Ectodermal cell (in vitro differentiated cells): Measurements from ENCODE around the gene KCNH5.
A peak's percentile ranks its signal among the peaks of the same experiment; 100 is the strongest.

Experiments used
- H3K27ac ChIP-seq: 2 replicates; pipeline ENCODE4 v1.7.0; 2013; ENCODE audit warnings: mild to moderate bottlenecking, low read depth, low read length; ENCODE audit not compliant: insufficient read depth, poor library complexity, severe bottlenecking
- H3K27me3 ChIP-seq: 2 replicates; pipeline ENCODE4 v1.7.0; 2013; ENCODE audit warnings: mild to moderate bottlenecking, low read length; ENCODE audit not compliant: insufficient read depth, control insufficient read depth, poor library complexity, severe bottlenecking
- H3K36me3 ChIP-seq: one replicate; pipeline ENCODE4 v1.7.0; 2013; ENCODE audit warnings: low read length; ENCODE audit not compliant: control insufficient read depth, insufficient read depth
- H3K4me1 ChIP-seq: one replicate; pipeline ENCODE4 v1.7.0; 2013; ENCODE audit warnings: low read length; ENCODE audit not compliant: control insufficient read depth, insufficient read depth
- H3K4me3 ChIP-seq: 2 replicates; pipeline ENCODE4 v1.7.0; 2013; ENCODE audit warnings: low read depth, low read length, control low read depth; ENCODE audit not compliant: insufficient read depth
- H3K9me3 ChIP-seq: 2 replicates; pipeline ENCODE4 v1.7.0; 2013; ENCODE audit warnings: mild to moderate bottlenecking, low read length, moderate library complexity; ENCODE audit not compliant: control insufficient read depth
- WGBS, 2 experiments: methylation state at CpG; one replicate each; pipeline ENCODE4 v1.1.7; 2013; ENCODE audit warnings: missing lambda C conversion rate in 2 of 2; 5-methylcytosine and 5-hydroxymethylcytosine counted together

The KCNH5 gene

DNA sequence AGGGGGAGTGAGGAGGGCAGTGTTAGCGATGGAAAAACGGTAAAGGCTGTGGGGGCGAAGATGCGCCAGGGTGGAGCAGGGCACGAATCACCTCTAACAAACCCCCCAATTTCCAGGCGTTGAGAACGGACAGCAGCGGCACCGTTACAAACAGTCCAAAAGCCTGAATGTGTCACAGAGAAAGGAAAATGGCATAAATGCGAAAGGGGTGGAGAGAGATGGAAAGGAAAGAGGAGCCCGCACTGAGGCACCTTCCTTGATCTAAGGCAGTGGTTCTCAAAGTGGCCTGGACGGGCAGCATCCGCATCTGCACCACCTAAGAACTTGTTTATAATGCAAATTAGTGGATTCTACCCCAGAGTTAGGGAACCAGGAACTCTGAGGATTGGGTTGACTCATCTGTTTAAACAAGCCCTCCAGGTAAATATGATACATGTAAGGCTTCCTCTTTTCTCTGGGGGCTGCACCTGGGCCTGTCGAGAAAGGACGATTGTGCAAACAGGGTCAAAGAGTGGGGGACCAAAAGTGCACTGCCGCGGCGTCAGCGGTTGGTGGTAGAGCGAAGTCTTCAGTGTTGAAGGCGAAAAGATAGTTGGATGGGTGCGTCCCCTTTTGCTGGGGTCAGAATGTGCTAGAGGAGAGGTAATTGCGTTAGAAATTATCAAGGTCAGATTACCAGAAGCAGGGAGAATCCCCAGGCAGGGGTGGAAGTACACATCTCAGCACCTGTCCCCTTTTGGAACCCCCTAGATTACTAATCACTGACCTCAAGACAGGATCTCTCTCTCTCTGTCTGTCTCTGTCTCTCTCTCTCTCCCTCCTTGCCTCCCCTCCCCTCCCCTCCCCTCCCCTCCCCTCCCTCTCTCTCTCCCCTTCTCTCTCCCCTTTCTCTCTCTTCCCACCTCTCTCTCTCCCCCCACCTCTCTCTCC is 1.3 kb upstream of the KCNH5 start:
- H3K36me3 ChIP-seq, result no peaks in the 10 kb centered on the region
- 8 to 12% methylated on average over 23 of the region's 23 CpGs for WGBS, 2 experiments
- peaks cover 44% of the 10 kb centered on the region for H3K27me3 ChIP-seq
- H3K27ac ChIP-seq, result no peak overlapping the region
- peaks cover 4% of the 10 kb centered on the region for H3K4me1 ChIP-seq
- peak overlapping the region; percentile 51 for H3K4me3 ChIP-seq
- H3K9me3 ChIP-seq, result no peaks in the 10 kb centered on the region

DNA sequence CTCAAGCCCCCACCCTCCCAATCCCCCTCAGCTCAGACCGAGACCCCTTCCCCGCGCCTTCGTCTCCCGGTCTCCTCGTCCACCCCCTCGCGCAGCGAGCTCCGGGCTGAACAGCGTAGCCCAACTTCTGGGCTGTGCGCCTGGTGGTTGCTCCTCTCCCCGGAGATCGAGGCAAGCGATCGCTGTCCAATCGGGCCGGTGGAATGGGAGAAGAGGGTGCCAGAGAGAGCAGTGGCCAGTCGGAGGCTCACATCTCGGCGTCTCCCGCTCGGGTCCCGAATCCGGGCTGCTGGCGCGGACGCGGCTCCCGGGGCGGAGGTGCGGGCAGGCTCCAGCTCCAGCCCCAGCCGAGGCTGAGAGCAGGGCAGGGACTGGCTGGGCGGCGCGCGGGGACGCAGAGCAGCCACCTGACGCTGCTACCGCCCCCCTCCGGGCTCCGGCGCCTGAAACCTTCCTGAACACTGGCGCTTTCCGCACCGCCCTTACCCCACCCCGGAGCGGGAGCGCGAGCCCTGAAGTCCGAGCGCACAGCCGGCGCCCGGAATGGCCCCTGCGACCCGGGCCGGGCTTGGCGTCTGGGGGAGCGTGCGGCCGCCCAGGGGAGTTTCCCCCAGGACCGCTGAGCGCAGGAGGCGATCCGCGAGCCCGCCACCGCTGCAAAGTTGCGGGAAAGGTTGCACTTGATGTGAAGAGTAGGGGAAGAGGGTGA is 508 bp upstream of the KCNH5 start:
- H3K9me3 ChIP-seq, result no peaks in the 10 kb centered on the region
- peak overlapping the region; percentile 27 for H3K27ac ChIP-seq
- peaks cover 4% of the 10 kb centered on the region for H3K4me1 ChIP-seq
- H3K27me3 ChIP-seq, result peaks cover 44% of the 10 kb centered on the region
- 0% methylated on average over 70 of the region's 70 CpGs for WGBS, 2 experiments
- H3K36me3 ChIP-seq, result no peaks in the 10 kb centered on the region
- H3K4me3 ChIP-seq, result peak overlapping the region; percentile 51

DNA sequence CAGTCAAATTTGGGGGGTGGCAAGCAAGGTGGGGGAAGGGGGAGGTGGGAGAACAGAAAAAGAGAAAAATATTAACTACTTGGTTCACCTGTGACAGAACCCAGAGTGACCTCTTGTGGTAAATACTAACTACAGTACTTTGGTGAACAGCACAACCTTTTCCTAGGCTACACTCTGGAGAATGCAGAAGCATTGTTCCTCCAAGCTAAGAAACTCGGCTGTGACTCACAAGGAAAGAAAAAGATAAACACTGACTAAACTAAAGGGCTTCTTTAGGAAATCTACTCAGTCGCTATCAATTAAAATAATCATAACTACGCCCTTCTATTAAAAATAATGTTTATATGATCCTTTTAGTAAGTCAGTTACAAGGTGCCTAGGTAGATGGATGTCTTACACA is 5.4 kb downstream of the KCNH5 start:
- Histone ChIP-seq H3K27me3 (peaks cover 12% of the 10 kb centered on the region), H3K9me3 (no peaks in the 10 kb centered on the region), H3K36me3 (no peaks in the 10 kb centered on the region), H3K4me3 (no peak overlapping the region), H3K27ac (no peak overlapping the region), H3K4me1 (no peaks in the 10 kb centered on the region)
- whole genome bisulfite sequencing, 2 experiments, result 6 to 30% methylated on average over 1 to 3 of the region's 3 CpGs

GRCh38 chr14:63032641-63033040 is 12.6 kb downstream of the KCNH5 start:
- Histone ChIP-seq H3K27me3 (no peaks in the 10 kb centered on the region), H3K36me3 (no peaks in the 10 kb centered on the region), H3K4me1 (no peaks in the 10 kb centered on the region), H3K27ac (no peak overlapping the region), H3K9me3 (no peaks in the 10 kb centered on the region), H3K4me3 (no peak overlapping the region)
- 94 to 95% methylated on average over 4 of the region's 4 CpGs for WGBS, 2 experiments

GRCh38 chr14:63032076-63032475 is 13.2 kb downstream of the KCNH5 start:
- Histone ChIP-seq H3K27ac (no peak overlapping the region), H3K27me3 (no peaks in the 10 kb centered on the region), H3K9me3 (no peaks in the 10 kb centered on the region), H3K4me3 (no peak overlapping the region), H3K4me1 (no peaks in the 10 kb centered on the region), H3K36me3 (no peaks in the 10 kb centered on the region)
- WGBS, 2 experiments, result 78 to 81% methylated on average over 8 of the region's 8 CpGs

DNA sequence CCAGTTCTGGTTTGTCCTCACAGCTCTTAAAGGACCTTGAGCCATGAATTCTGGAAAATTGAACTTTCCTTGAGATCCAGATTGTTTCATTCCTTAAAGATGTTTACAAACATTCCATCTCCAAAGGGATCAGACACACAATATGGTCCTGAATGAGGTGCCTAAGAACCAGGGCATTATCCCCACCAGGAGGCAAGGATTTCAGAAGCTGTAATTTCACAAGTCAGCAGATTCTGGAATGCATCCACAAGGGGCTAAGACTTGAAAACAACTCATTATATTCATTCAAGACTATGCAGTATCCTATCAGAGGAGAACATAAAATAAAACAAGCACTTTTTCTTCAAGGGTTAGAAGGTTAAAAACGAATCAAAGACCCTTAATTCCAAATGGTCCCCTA is 15.1 kb downstream of the KCNH5 start:
- Histone ChIP-seq H3K27ac (no peak overlapping the region), H3K36me3 (no peaks in the 10 kb centered on the region), H3K4me1 (no peaks in the 10 kb centered on the region), H3K4me3 (no peak overlapping the region), H3K9me3 (no peaks in the 10 kb centered on the region), H3K27me3 (no peaks in the 10 kb centered on the region)
- WGBS, 2 experiments, result 44 to 75% methylated on average over 1 of the region's 1 CpG

DNA sequence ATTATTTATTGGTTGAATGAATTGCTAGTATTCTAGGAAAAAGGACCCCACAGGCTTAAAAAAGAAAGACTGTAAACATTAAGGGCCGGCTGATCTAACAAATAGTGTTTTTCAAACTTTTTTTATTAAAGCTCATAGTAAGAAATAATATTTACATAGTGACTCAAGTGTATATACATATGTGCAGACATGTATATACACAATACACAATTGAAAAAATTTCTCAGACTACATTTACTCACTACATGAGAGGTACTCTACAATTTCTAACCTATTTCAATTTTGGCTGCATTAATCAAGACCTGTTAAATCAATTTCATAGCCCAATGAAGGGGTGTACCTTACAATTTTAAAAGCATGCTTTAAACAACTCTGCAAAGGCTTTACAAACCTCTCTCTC is 17.5 kb downstream of the KCNH5 start:
- Histone ChIP-seq H3K4me1 (no peaks in the 10 kb centered on the region), H3K27ac (no peak overlapping the region), H3K36me3 (no peaks in the 10 kb centered on the region), H3K27me3 (no peaks in the 10 kb centered on the region), H3K9me3 (no peaks in the 10 kb centered on the region), H3K4me3 (no peak overlapping the region)
- 80% methylated on average over 1 of the region's 1 CpG; no CpG with 5 or more reads in 1 of the 2 experiments for WGBS, 2 experiments

DNA sequence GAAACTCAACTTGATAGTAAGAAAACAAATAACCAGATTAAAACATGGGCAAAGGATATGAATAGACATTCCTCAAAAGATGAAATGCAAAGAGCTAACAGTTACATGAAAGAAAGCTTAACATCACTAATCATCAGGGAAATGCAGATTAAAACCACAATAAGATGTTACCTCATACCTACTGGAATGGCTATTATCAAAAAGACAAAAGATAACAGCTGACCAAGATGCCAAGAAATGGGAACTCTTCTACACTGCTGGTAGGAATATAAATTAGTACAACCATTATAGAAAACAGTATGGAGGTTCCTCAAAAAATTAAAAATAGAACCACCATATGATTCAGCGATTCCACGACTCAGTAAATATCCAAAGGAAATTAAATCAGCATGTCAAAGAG is 18.8 kb downstream of the KCNH5 start:
- 98% methylated on average over 2 of the region's 2 CpGs for WGBS, 2 experiments
- H3K27me3 ChIP-seq, result no peaks in the 10 kb centered on the region
- H3K4me3 ChIP-seq, result no peak overlapping the region
- H3K9me3 ChIP-seq, result no peaks in the 10 kb centered on the region
- H3K27ac ChIP-seq, result no peak overlapping the region
- no peaks in the 10 kb centered on the region for H3K4me1 ChIP-seq
- H3K36me3 ChIP-seq, result no peaks in the 10 kb centered on the region

- Histone ChIP-seq H3K27me3 (no peaks in the 10 kb centered on the region), H3K36me3 (no peaks in the 10 kb centered on the region), H3K4me3 (no peak overlapping the region), H3K27ac (no peak overlapping the region), H3K4me1 (no peaks in the 10 kb centered on the region), H3K9me3 (no peaks in the 10 kb centered on the region)
- 96 to 97% methylated on average over 3 to 4 of the region's 4 CpGs for WGBS, 2 experiments
These were observed 30.6 kb downstream of the KCNH5 start for GRCh38 chr14:63014621-63015020.

DNA sequence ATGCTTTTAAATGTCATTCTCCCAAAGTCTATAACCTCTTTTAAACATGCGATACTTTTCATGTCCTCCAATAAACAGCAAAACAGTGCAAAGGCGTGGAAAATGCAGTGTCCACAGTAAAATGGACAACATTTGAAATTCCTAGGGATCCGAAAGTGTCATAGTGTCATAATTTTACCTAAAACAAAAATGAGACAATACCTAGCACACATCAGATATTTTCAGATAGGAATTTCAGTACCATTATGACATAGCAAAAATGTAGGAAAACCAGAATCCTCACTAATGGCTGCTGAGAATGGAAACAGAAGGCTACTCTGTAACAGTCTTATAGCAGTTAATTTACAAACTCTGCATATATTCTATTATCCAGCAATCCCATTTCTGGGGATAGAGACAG is 33.1 kb downstream of the KCNH5 start:
- H3K4me3 ChIP-seq, result no peak overlapping the region
- no peaks in the 10 kb centered on the region for H3K9me3 ChIP-seq
- no peaks in the 10 kb centered on the region for H3K4me1 ChIP-seq
- no peaks in the 10 kb centered on the region for H3K36me3 ChIP-seq
- H3K27me3 ChIP-seq, result no peaks in the 10 kb centered on the region
- 83 to 85% methylated on average over 3 of the region's 3 CpGs for WGBS, 2 experiments
- H3K27ac ChIP-seq, result no peak overlapping the region
